Stimulated activated CD8-positive, alpha-beta memory T cell treated with anti-CD3 and anti-CD28 coated beads, Interleukin-4, amount 100 ng/mL, for 48 hours (primary cell): ENCODE data around the gene NRGN.

Experiments
- DNase-seq: peaks from one replicate; pipeline ENCODE4 v3.0.0-alpha.2; 2020

The NRGN gene

GRCh38 chr11:124791626-124792341 lies 52.0 kb downstream of the NRGN start:
- DNase-seq, result no peak

DNA sequence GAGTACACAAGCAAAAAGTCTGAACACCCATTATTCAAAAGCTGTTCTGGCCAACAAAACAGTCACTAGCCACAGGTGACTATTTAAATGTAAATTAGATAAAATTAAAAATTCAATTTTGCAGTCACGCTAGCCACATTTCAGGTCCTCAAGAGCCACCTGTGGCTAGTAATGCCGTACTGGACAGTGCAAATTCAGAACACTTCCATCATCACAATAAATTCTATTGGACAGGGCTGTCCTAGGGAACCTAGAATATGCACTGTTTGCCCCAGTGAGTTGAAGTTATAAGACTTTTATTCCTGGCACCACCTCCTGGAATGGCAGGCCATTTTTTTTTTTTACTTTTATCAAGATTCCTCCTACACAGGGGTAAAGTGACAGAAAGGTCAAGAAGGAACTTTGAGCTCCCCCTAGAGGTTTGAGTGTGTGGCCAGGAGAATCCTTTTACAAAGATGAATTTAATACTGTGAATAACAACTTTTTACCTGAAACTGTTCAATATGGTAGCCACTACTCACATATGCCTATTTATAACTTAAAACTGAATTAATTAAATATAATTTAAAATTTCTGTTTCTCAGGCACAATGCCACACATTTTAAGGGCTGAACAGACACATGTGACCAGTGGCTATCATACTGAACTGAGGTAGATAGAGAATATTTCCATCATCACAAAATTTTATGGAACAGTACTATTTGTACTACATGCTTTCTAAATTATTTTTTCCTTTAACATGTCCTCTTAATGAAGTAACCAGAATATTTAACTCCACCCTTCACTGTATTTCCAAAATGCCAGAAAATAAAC lies 53.9 kb downstream of the NRGN start:
- DNase-seq, result no peak

DNA sequence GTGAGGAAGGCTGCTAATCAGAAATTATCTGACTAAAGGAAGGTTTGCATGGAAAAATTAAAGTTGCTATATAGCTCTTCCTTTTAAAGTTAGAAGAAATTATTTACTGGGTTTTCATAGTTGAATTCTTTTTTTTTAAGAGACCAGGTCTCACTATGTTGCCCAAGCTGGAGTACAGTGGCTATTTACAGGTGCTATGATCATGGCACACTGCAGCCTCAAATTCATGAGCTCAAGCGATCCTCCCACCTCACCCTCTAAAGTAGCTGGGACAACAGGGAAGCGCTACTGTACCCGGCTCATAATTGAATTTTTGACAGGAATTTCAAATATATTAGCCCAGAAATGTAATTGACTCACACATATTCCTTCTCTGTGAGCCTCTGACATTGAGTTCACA lies 56.6 kb downstream of the NRGN start:
- DNase-seq, result no peak
